GM18526 (cell line): ENCODE results near the gene FREY1.

Experiments used
- POLR2A ChIP-seq: IDR thresholded peaks from 3 replicates; pipeline ENCODE4 v1.6.1; 2011; ENCODE audit not compliant: insufficient read length; ENCODE audit errors: extremely low read depth

The FREY1 gene, protein sequence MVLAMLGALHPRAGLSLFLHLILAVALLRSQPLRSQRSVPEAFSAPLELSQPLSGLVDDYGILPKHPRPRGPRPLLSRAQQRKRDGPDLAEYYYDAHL

DNA sequence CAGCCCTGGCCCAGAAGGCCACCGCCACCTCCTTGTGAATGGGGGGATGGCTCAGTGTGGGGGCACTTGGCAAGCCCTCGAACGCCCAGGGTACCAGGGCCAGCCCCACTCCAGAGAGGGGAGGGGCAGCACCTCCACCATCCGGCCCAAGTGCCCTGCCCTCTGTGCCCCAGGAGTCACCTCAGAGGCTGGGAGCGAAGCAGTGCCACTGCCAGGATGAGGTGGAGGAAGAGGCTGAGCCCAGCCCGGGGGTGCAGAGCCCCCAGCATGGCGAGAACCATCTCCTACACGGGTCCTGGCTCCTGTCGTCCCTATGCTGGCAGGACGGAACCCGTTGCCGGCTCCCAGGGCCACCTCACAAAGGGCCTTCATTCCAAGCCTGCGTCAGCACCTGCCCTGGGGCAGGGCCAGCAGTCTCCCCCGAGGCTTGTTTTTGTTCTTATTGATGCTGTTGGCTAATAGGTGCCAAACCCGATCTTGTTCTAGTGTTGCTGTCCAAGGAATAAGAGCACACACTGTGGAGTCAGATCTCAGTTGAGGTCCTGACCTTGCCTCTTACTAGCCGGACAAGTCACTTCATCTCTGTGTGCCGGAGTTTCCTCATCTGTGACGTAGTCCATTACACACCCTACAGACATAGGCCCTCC lies at the start of gene FREY1:
TSS of gene FREY1 (minus strand) at position 307 of the 647 bp plus-strand sequence. CDS start at position 281, 26 bp downstream.
- no peak for TF ChIP-seq POLR2A

DNA sequence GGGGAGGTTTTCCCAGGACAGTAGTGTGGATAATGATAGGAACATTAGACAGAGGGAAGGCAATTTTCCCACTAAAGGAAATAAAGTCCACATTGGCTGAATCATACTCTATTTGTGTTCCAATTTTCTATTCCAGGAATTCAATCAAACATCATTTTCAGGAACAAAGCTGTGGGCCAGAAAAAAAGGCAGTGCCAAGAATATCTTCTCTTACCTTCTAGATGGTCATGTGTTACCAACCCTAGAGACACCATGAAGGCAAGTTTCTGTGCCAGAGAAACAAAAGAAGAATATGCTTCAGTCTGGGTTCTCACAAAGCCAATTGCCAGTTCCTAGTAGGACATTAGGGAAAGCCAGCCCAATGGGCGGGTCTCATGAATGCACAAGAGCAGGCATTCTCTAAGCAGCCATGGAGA lies 42.9 kb upstream of the FREY1 start:
- TF ChIP-seq POLR2A, result no peak

DNA sequence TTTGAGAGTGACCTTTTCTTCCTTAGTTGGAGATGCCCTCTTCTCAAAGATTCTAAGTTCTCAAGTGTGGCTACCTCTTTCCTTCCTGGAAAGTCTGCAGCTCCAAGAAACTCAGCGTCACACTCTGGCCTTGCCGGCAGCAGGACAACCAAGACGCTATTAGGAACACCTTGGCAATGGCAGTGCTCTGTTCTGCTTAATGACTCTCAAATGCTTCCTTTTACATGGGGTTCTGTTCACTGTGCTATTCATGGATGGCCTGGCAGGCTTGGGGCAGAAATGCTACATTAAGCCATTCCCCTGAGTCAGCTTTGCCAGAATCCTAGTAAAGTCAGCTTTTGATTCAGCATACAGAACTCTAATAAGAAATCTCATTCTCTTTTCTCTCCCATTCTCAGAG lies 41.3 kb upstream of the FREY1 start:
- no peak for TF ChIP-seq POLR2A

DNA sequence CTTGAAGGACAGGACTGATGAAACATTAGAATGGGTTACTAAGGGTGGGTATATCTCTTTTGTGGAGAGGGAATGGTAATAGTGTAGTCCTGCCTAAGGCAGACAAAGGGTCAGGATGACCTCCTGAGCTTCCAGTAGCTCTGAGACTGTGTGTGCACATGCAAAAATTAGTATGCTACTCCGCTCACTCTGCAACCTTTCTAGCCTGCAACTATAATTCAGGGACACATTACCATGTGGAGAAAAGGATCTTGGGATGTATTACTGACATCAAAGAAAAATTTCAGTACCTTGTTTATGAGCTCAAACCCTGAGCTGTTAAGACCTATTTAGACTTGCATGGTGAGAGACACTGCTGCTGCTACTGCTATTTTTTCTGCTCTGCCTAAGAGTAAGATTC lies 40.8 kb upstream of the FREY1 start:
- TF ChIP-seq POLR2A, result no peak

DNA sequence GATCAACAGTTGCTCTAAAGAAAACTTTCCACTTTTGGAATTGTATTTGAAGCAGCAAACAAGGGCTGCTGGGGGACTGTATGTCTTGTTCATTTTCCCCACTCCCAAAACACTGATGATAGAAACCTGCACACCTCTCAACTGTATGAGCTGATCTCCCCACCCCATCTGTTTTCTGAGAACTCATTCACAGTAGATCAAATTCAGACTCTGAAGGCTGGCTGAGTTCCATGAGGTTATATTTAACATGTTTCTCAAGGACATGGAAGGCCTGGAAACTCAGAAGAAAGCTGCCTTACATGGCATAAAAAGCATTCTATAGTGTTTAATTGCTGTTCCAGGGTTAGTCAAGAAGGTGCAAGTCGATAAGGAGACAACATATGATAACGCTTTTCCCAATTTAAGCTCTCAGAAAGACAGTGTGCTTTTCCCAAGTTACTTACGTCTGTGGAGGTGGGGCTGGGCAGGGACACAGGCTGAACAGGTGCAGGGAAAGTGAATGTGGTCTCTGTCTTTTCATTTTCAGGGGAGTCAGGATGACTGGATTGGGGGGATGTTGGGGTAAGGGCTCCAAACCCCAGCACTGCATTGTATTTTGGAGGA lies 38.4 kb upstream of the FREY1 start:
- TF ChIP-seq POLR2A, result no peak

GRCh38 chr11:45942381-45942780 lies 35.3 kb upstream of the FREY1 start:
- no peak for TF ChIP-seq POLR2A

DNA sequence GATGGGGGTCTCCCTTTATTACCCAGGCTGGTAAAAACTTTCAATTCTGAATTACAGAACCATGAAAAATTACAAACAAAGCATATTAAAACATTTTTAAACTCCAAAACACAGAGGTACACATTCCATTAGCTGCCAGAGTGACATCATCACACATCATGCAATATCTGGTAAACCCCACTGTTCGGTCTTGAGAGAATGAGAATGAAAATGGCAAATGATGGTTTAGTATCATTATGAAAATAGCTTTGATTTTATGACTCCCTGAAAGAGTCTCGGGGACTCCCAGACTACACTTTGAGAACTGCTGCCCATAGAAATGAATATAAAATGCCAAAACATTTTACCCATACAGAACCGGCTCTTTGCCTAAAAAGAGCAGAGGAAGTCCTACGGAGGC lies 34.2 kb upstream of the FREY1 start:
- TF ChIP-seq POLR2A, result no peak

DNA sequence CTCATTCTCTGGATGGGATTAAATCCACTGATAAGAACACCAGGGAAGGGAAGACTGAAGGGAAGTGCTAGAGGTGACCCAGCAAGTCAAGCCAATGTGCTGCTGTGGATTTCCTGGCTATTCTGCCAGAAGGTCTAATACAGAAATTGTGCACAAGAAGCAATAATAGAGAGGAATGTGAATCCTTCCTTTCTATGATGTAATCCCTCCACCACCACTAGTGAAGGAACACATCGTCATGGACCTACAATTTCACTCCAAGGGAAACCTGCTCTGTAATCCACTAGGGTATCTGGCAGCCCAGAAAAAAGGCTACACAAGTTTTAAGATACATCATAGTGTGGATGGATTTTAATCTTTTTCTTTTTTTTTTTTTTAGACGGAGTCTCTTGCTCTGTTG lies 32.8 kb upstream of the FREY1 start:
- TF ChIP-seq POLR2A, result no peak

GRCh38 chr11:45937916-45938315 lies 30.8 kb upstream of the FREY1 start:
- no peak for TF ChIP-seq POLR2A

DNA sequence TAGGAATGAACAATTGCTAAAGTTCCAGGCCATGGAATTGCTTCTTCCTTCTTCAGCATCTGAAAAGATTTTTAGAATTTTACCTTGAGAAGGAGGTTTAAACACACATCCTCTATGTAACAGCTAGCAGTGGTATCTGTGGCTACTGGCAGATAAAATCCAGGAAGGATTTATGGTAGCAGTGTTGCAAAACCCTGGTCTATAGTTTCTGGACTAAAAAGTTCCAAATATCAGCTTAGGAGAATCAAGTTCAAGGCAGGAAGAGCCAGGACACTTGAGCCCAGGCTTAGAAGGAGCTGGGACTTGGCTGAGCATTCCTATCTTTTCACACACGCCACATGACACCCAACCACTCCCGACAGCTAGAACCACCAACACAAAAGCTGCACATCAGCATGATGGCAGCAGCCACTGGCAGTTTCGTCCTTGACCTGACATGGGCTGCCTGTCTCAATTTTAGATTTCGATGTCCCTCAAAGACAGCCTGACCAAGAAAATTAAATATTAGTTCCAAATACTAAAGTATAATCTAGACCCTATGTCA lies 29.5 kb upstream of the FREY1 start:
- TF ChIP-seq POLR2A, result no peak

- no peak for TF ChIP-seq POLR2A
These were observed 28.4 kb upstream of the FREY1 start for GRCh38 chr11:45935349-45936064.

DNA sequence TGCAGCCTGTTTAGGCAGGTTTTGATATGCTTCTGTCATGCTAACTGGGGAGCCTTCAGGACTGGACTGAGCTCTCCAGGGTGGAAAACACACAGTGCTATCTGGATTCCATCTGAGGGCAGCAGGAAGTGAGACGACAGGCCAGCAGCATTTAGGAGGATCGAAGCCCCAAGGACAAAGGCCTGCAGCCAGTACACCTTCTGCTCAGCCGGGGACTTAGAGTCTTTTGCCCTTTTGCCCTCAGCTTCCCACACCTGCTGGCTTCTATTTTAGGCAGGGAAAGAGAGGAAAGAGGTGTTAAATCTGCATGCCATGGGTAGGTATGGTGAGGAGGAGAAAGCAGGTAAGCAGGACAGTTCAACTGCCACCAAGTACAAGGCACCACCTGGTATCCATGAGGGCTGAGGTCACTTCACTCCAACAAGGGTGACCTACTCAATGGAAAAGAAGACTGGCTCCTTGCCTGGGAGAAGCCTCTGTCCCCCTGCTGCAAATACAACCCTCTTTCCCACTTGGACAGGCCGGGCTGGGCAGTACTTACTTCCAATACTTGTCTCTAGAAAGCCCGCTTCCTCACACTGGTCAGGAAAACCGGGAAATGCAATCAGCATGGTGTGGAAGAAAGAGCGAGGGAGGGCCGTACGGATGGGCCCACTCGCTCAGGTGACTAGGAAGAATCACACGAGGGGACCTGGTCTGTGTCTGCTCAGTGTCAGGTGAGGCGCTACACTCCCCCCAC lies 27.7 kb upstream of the FREY1 start:
- no peak for TF ChIP-seq POLR2A

DNA sequence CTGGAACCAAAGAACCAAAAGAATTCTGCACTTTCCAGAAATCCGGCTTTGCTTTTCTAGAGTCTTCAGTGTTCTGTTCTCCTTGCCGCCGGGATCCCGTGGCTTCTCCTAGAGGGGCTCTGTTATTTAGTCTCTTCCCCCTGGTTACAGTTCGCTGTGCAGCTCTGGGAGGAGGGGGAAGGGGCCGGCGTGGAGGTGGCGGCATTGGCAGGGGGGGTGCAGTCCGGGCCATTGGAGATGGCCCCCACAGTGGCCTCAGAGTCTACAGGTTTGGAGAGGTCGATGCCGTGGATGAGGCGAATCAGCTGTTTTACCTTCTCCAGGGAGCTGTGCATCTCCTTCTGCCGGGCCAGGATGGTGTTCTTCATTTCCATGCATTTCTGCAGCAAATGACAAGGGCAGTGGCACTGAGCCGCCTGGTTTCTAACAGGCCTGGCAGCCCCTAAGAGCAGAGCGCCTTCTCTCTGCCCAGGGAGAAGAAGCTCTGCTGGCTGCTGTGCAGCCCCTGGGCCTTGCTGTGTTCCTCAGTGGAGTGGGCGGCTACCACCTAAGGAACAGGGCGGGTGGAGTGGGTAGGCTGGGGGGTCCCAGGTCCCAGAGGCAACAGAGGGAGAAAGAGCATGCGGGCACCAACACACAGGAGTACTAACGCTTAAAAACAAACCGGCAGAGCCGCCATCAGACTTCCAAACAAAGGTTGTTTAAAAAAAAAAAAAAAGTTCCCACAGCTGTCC lies 26.9 kb upstream of the FREY1 start:
- TF ChIP-seq POLR2A, result no peak

DNA sequence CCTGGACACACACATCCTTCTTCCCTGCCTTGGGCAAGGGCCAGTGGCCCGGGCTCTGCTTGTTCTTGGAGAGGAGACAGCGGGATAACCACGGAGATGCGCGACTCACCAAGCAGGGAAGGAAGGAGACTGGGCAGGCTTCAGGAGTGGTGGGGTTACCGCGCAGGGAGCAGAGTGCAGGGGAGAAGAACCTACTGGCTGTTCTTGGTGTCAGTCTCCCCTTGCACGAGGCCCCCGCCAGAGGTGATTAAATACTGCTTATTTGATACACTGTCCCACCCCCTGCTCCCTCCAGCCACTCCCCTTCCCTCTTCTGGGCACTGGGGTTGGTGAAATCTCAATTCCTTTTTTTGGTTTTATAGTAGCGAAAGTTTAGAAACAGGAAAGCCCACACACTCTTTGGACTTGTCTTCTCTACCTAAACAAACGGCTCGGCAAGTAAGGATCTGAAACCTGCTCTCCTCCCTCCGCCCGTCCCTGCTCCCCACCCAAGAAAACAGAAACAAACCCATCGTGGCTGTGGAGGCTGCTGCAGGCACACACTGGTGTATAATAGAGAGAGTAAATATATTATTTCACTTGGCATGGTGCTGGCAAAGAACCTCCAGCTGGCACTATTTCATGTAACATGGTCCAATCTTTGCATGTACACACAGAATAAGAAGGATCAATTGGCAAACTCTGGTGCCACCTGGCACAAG lies 26.2 kb upstream of the FREY1 start:
- TF ChIP-seq POLR2A, result no peak

DNA sequence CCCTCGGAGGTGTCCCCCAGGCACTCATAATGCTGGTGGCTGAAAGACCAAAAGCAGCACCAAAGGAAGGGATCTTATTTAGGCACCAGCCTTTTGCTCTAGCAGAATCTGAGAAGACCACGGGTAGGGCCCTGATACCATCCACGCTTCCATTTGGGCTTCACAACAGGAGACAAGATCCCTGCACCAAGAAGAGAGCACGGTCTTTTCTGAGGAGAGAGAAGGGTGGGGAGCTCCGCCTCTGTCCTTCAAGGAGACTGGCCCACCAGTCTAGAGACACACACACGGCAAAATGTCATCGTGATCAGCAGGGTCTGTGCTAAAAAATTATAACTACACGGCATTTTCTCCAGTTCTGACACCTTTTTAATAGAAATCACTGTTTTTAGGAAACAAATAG lies 25.1 kb upstream of the FREY1 start:
- TF ChIP-seq POLR2A, result no peak

- no peak for TF ChIP-seq POLR2A
These were observed 24.7 kb upstream of the FREY1 start for GRCh38 chr11:45931739-45932138.
